ENCODE results near the gene AOC2. TPM values are rescaled to one million over a fixed set of nuclear protein-coding genes. Genes with fewer than 3 reads are reported as not detected.

AOC2 gene
- total and polyA plus RNA-seq, 2 of the 13 experiments (the other 11 are each of a cell fraction or from before 2014, with no cell fraction given) = 1.2 to 3.3 TPM

- TF ChIP-seq ZNF770 (CRISPR knock-in tag; IDR thresholded peaks at IDR 0.05) = no peak
- TF ChIP-seq SP5 (CRISPR knock-in tag; IDR thresholded peaks at IDR 0.05; ENCODE audit: borderline replicate concordance, low read depth) = no peak
- no peak for TF ChIP-seq HOMEZ (CRISPR knock-in tag; IDR thresholded peaks at IDR 0.05; ENCODE audit: low read depth)
- TF ChIP-seq CEBPG (CRISPR knock-in tag; IDR thresholded peaks at IDR 0.05) = 0 out of 2 replicates have a peak, but pooled peaks have one; percentile 23
- no peak for TF ChIP-seq TCF12 (IDR thresholded peaks at IDR 0.05)
- no peak for TF ChIP-seq TCF12 (CRISPR knock-in tag; IDR thresholded peaks at IDR 0.05)
- TF ChIP-seq HOXD1 (CRISPR knock-in tag; IDR thresholded peaks at IDR 0.05) = no peak
- no peak for TF ChIP-seq ZNF597 (CRISPR knock-in tag; IDR thresholded peaks at IDR 0.05)
- no peak for TF ChIP-seq ARNT (IDR thresholded peaks at IDR 0.05)
- TF ChIP-seq E2F5 (CRISPR knock-in tag; conservative IDR thresholded peaks at IDR 0.05) = no peak
- no peak for TF ChIP-seq ZNF276 (CRISPR knock-in tag; IDR thresholded peaks at IDR 0.05; ENCODE audit: low read depth)
- TF ChIP-seq MLLT10 (CRISPR knock-in tag; IDR thresholded peaks at IDR 0.05) = no peak
- TF ChIP-seq ZNF354B (CRISPR knock-in tag; IDR thresholded peaks at IDR 0.05) = no peak
- TF ChIP-seq ZBTB2 (CRISPR knock-in tag; IDR thresholded peaks at IDR 0.05; ENCODE audit: low read depth) = no peak
- no peak for TF ChIP-seq HIC2 (CRISPR knock-in tag; IDR thresholded peaks at IDR 0.05; ENCODE audit: low read depth)
- TF ChIP-seq XRCC5 (optimal IDR thresholded peaks at IDR 0.05; ENCODE audit: low read length) = no peak
Measured at GRCh38 chr17:42804918-42805367, 39.4 kb upstream of the AOC2 start (continued).

Measured in HepG2 (cell line).